Fibroblast of lung (primary cell): Measurements from ENCODE around the gene NEGR1. TPM values are rescaled to one million over a fixed set of nuclear protein-coding genes. Genes with fewer than 3 reads are reported as not detected.

ENCODE experiments used
- DNase-seq, 2 donors: peaks; one replicate each; pipeline versions ENCODE4 v3.0.0 to v3.0.0-alpha.2; 2010; ENCODE audit warnings: low read depth in 2 of 2
- H2AFZ ChIP-seq: 2 replicates; pipeline ENCODE4 v1.5.1; 2012; ENCODE audit warnings: low read length, control low read depth, inconsistent platforms
- H3K27ac ChIP-seq: 2 replicates; pipeline ENCODE4 v1.5.1; 2011; ENCODE audit warnings: low read length, control low read depth; ENCODE audit not compliant: insufficient read depth
- H3K27me3 ChIP-seq: 2 replicates; pipeline ENCODE4 v1.5.1; 2011; ENCODE audit warnings: mild to moderate bottlenecking, low read length; ENCODE audit not compliant: control insufficient read depth, insufficient read depth
- H3K36me3 ChIP-seq: 2 replicates; pipeline ENCODE4 v1.5.1; 2011; ENCODE audit warnings: low read length; ENCODE audit not compliant: control insufficient read depth, insufficient read depth
- H3K4me1 ChIP-seq: 2 replicates; pipeline ENCODE4 v1.5.1; 2011; ENCODE audit warnings: low read length; ENCODE audit not compliant: control insufficient read depth, insufficient read depth; ENCODE audit errors: extremely low read depth
- H3K4me2 ChIP-seq: 2 replicates; pipeline ENCODE4 v1.5.1; 2011; ENCODE audit warnings: low read length, control low read depth; ENCODE audit not compliant: insufficient read depth; ENCODE audit errors: extremely low read depth
- H3K4me3 ChIP-seq, 4 experiments: fragments of 200-600 bp in 1 of 4; sonication (generic) in 1 of 4; replicated peaks in 1 of 4; 2 replicates each; pipeline ENCODE4 v1.5.1; 2011 to 2016; ENCODE audit warnings: low read length in 4 of 4, low read depth in 3 of 4, mild to moderate bottlenecking in 3 of 4, control low read depth in 2 of 4, inconsistent platforms in 1 of 4, mixed read lengths in 1 of 4; ENCODE audit not compliant: insufficient read depth in 1 of 4; ENCODE audit errors: control extremely low read depth in 1 of 4
- H3K79me2 ChIP-seq: 2 replicates; pipeline ENCODE4 v1.5.1; 2012; ENCODE audit warnings: mild to moderate bottlenecking, low read length, inconsistent platforms; ENCODE audit not compliant: control insufficient read depth, insufficient read depth
- H3K9ac ChIP-seq: 2 replicates; pipeline ENCODE4 v1.5.1; 2011; ENCODE audit warnings: mild to moderate bottlenecking, low read length, control low read depth; ENCODE audit not compliant: insufficient read depth
- H3K9me3 ChIP-seq: 2 replicates; pipeline ENCODE4 v1.5.1; 2012; ENCODE audit warnings: low read depth, low read length; ENCODE audit not compliant: control insufficient read depth, insufficient read depth
- H4K20me1 ChIP-seq: 2 replicates; pipeline ENCODE4 v1.5.1; 2011; ENCODE audit warnings: low read length; ENCODE audit not compliant: control insufficient read depth, insufficient read depth; ENCODE audit errors: extremely low read depth
- CTCF ChIP-seq, 2 donors: IDR thresholded peaks in 1 of 2; conservative IDR thresholded peaks in 1 of 2; 1 replicate in 1 of 2; 2 replicates in 1 of 2; pipeline ENCODE4 v1.5.1; 2011 to 2012; ENCODE audit warnings: low read length in 2 of 2, control low read depth in 1 of 2, inconsistent platforms in 1 of 2, low read depth in 1 of 2, mild to moderate bottlenecking in 1 of 2
- EZH2 ChIP-seq: IDR thresholded peaks from 2 replicates; pipeline ENCODE4 v1.5.1; 2012; ENCODE audit warnings: low read length, control low read depth, mild to moderate bottlenecking; ENCODE audit errors: missing control alignments
- polyA plus RNA-seq, 2 donors: library from polyadenylated mRNA; depleted of rRNA in 1 of 2; stranded (reverse) in 1 of 2; unstranded in 1 of 2; fragments of >200 nt; gene quantifications; 2 replicates each; pipeline ENCODE4 v1.2.1, GENCODE V29; 2011 to 2012; ENCODE audit warnings: missing spikeins in 1 of 2
- total RNA-seq: library from RNA; depleted of rRNA; stranded (reverse); fragments of >200 nt; gene quantifications from 2 replicates; pipeline ENCODE4 v1.2.1, GENCODE V29; 2014

NEGR1 gene
- total and polyA plus RNA-seq, 2 donors (not counting 1 experiment from before 2014, with no cell fraction given), result 3.1 to 9.4 TPM

- Histone ChIP-seq H3K27ac (no peak overlapping the region), H3K4me3 (no peak overlapping the region), H3K36me3 (no peaks in the 10 kb centered on the region), H3K9ac (no peak overlapping the region), H3K4me2 (no peak overlapping the region), H4K20me1 (no peaks in the 10 kb centered on the region), H2AFZ (no peak overlapping the region), H3K4me1 (no peaks in the 10 kb centered on the region), H3K27me3 (no peaks in the 10 kb centered on the region), H3K79me2 (no peaks in the 10 kb centered on the region), H3K9me3 (no peaks in the 10 kb centered on the region)
- TF ChIP-seq EZH2, result no peak
- TF ChIP-seq CTCF (conservative IDR thresholded peaks at IDR 0.05 in 1 of 2, IDR thresholded peaks at IDR 0.05 in 1 of 2; ENCODE audit: low read depth in 1 of 2, low read length in 2 of 2), result no peak
- DNase-seq, result no peak
These were observed 909.8 kb downstream of the NEGR1 start for GRCh38 chr1:71372496-71372895.

GRCh38 chr1:71371581-71371980, 910.8 kb downstream of the NEGR1 start:
- Histone ChIP-seq H3K27me3 (no peaks in the 10 kb centered on the region), H3K4me3 (no peak overlapping the region), H4K20me1 (no peaks in the 10 kb centered on the region), H3K9ac (no peak overlapping the region), H3K4me1 (no peaks in the 10 kb centered on the region), H3K4me2 (no peak overlapping the region), H3K79me2 (no peaks in the 10 kb centered on the region), H2AFZ (no peak overlapping the region), H3K27ac (no peak overlapping the region), H3K36me3 (no peaks in the 10 kb centered on the region), H3K9me3 (no peaks in the 10 kb centered on the region)
- TF ChIP-seq EZH2, result no peak
- TF ChIP-seq CTCF (conservative IDR thresholded peaks at IDR 0.05 in 1 of 2, IDR thresholded peaks at IDR 0.05 in 1 of 2; ENCODE audit: low read depth in 1 of 2, low read length in 2 of 2), result no peak
- DNase-seq, result no peak

- Histone ChIP-seq H3K9ac (no peak overlapping the region), H2AFZ (peak overlapping the region; percentile 12), H3K9me3 (no peaks in the 10 kb centered on the region), H3K27me3 (no peaks in the 10 kb centered on the region), H3K4me2 (peak overlapping the region; percentile 32), H3K79me2 (no peaks in the 10 kb centered on the region), H3K4me1 (no peaks in the 10 kb centered on the region), H3K36me3 (no peaks in the 10 kb centered on the region), H3K27ac (no peak overlapping the region), H3K4me3 (no peak overlapping the region), H4K20me1 (no peaks in the 10 kb centered on the region)
- peak; percentile 25 to 44 for DNase-seq
- no peak for TF ChIP-seq EZH2
These were observed 918.1 kb downstream of the NEGR1 start for GRCh38 chr1:71364236-71364635.
